CD4-positive, alpha-beta T cell treated with Interleukin-6 at 100 ng/mL for 8 hours (primary cell): Measurements from ENCODE around the gene HLTF.
"Not testable (repeated sequence)": the region's sequence is repeated elsewhere in the genome, so short reads cannot be mapped to it uniquely, and the experiment has no call there.

Experiments
- DNase-seq: peaks from one replicate; pipeline ENCODE4 v3.0.0-alpha.2; 2020; ENCODE audit warnings: mixed read lengths, low spot score

Gene HLTF

DNA sequence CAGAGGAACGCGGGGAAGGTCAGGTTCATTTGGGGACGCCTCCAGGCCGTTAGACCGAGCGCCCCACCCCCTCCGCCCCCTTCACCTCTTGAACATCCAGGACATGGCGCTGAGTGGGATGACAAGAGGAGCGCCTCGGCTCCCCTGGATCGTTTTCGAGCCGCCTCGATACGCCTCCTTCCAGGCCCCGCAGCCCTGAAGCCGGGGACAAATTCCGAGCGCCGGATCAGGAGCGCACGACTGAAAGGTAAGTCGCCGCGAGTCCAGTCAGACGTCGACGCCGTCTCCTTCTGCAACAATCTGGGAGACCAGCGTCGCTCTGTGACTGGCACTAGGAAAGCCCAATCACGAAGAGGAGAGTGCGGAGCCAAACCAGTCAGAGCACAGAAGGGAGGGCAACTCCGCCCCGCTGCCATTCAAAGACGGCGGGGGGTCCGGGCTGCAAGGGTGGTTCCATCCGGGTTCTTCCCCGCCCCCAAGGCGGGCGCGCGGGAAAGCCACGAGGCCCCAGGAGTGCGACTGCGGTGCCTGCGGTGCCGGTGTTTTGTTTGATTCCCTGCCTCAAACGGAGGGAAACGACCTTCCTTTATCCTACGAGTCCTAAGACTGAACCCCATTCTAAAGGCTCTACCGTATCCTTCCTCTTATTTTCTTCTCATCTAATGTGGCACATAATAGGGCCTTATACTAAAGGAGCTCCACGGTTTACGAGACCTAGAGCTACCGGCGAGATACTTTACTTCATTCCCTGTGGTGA is at the start of gene HLTF:
Gene HLTF (minus strand): TSS at position 302 of the 757 bp plus-strand sequence. CDS start 197 bp downstream, at position 105.
- peak; percentile 93 for DNase-seq

- DNase-seq, result no peak
Measured at GRCh38 chr3:149134575-149134974, 48.2 kb upstream of the HLTF start.

DNA sequence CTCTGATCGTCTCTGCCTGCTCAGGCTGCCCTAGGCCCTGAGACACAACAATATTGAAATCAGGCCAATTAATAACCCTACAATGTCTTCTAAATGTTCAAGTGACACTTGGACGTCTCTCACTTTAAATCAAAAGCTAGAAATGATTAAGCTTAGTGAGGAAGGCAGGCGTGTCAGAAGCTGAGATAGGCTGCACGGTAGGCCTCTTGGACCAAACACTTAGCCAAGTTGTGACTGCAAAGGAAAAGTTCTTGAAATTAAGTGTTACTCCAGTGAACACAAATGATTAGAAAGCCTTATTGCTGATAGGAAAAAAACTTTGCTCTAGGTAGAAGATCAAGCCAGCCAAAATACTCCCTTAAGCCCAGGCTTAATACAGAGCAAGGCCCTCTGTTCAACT is 45.3 kb upstream of the HLTF start:
- no peak for DNase-seq

DNA sequence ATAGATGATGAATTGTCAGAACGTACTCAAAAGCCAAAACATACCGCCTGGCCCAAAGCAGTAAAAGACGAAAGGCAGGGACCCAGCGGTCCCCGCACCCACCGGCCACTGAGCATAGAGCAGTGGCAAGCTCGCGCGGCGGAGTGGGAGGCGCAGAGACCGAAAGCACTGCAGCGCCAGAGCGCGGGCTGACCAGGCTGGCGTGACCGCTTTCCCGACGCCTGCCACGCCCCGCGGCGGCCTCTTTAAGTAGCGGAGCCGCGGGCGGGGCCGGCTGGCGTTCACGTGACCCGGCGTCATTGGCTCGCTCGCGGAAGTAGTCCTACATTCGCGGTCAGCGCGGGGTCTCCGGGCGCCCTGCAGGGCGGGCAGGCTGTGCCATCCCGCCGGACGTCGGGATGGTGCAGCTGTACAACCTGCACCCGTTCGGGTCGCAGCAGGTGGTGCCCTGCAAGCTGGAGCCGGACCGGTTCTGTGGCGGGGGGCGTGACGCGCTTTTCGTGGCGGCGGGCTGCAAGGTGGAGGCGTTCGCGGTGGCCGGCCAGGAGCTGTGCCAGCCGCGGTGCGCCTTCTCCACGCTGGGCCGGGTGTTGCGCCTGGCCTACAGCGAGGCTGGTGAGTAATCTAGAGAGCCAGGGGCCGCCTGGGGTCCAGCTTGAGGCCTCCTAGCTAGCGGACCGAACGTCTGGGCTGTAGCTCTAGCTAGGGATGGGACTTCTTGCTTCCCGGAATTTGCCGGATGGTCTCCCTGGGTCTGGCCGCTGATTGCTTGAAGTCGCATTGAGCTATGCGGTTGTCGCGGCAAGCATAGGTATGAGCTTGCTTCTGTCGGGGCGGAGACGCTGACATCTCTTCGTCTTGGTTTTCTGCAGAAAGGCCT is 43.2 kb upstream of the HLTF start, which contains the start of gene HPS3:
Gene HPS3 (plus strand): TSS at position 313 of the 880 bp plus-strand sequence. CDS start 86 bp downstream, at position 399.
- peak; percentile 76 for DNase-seq

DNA sequence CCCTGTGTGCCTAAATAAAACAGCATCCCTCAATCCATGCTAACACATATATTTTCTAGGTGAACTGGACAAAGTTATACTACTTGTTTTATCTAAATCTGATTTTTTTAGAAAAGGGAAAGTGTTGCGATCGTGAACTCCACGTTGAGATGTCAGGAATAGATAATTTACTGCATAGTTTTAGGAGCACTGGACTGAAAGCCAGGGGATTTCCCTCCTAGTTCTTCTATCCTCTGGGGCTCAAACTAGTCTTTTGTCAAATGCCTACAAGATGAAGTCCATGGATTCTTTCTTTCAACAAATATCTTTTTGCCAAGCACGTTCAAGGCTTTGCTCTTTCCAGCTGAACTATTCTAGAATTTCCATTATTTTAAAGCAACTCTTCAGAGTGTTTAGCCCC is 42.5 kb upstream of the HLTF start:
- DNase-seq, result no peak

DNA sequence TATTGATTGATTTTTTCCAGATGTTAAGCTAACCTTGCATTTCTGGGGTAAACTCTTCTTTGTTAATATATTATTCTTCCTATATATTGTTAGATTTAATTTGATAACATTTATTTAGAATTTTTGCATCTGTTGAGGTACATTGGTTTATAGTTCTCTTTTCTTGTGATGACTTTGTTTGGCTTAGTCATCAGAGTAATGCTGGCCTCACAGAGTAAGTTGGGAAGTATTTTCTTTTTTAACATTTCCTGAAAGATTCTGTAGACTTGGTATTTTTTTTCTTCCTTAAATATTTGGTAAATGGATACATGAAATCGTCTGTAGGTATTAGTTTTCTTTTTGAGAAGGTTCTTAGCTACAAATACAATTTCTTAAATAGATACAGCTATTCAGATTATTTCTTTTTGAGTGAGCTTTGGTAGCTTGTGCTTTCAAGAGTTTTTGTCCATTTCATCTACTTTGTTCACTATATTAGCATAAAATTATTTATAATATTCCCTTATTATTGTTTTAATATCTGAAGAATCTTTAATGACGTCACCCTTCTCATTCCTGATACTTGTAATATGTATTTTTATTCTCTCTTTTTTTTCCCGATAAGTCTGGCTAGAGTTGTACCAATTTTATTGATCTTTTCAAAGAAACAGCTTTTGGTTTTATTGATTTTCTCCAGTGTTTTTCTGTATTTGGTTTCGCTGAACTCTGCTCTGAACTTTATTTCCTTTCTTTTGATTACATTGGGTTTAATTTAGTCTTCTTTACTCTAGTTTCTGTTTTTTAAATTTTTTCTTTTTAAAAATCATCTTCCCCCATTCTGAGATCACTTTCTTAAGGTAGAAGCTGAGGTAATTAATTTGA is 36.6 kb upstream of the HLTF start:
- DNase-seq, result no peak

GRCh38 chr3:149120051-149120972 is 34.0 kb upstream of the HLTF start:
- peak; percentile 47 for DNase-seq

GRCh38 chr3:149119466-149119865 is 33.1 kb upstream of the HLTF start:
- no peak for DNase-seq

DNA sequence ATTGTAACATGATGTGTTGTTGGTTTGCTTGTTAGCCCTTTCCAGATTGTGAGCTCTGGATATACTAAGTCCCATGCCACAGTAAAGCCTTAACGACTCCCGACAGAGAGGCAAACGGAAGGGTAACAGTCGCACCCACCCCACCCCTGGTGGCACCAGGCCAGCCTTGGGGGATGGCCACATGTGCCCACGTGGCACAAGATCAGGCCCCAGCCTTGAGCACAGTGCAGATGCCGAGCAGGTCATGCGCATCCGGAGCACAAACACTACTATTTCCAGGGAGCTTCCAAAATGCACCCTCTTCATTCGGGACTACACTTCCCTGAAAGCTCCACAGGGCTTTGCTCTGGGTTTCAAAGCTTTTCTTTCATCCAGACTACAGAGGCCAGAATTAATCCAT is 32.4 kb upstream of the HLTF start:
- no peak for DNase-seq

DNA sequence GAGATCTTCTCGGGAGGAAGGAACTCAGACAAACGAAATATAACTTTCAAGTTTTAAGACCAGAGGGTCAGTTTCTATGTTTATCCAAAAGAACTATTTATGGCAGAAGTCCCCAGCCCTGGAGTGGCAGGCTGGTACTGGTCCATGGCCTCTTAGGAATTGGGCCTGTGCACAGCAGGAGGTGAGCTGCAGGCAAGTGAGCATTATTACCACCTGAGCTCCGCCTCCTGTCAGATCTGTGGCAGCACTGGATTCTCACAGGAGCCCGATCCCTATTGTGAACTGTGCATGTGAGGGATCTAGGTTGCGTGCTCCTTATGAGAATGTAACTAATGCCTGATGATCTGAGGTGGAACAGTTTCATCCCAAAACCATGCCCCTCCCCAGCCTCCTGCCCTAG is 28.8 kb upstream of the HLTF start:
- no peak for DNase-seq

DNA sequence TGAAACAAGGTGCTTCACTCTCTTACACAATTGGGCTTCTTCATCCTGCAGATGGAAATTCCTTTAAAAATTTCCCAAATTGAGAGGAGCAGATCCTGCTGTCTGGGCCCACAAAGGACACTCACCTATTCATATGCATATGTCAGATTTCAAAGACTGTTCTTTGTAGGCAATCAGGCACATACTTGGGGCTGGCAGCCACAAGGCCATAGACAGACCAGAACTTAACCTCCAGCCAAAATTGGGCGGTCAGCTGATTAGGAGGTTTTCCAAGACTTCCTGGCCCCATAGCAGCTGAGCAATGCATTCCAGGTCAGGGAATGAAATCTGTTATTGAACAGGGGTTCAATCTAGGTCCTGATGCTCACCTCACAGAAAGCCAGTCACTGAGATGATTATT is 28.1 kb upstream of the HLTF start:
- no peak for DNase-seq

GRCh38 chr3:149104484-149104883 is 18.2 kb upstream of the HLTF start:
- DNase-seq, result no peak

GRCh38 chr3:149101641-149102040 is 15.3 kb upstream of the HLTF start:
- DNase-seq, result no peak

GRCh38 chr3:149101154-149101553 is 14.8 kb upstream of the HLTF start:
- no peak for DNase-seq

DNA sequence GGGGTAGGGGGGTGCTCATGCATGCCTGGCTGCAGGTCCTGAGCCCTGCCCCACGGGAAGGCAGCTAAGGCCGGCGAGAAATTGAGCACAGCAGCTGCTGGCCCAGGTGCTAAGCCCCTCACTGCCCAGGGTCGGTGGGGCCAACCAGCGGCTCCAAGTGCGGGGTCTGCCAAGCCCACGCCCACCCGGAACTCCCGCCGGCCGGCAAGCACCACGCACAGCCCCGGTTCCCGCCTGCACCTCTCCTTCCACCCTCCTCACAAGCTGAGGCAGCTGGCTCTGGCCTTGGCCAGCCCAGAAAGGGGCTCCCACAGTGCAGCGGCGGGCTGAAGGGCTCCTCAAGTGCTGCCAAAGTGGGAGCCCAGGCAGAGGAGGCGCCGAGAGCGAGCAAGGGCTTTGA is 11.7 kb upstream of the HLTF start:
- not testable (repeated sequence) for DNase-seq

DNA sequence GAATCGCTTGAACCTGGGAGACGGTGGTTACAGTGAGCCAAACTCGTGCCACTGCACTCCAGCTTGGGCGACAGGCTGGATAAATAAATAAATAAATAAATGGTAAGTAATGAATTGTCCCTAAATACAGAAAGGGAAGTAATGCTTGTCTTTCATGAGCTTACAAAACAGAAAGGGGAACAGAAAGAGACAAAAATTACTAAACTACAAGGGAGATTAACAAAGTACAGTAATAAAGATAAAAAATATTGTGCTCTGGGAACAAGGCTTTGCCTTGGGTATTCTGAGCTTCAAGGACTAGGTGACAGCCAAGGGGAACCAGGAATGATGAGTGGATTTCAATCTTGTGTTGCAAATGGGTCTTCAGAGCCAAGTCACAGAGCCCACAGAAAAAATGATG is 9.2 kb upstream of the HLTF start:
- no peak for DNase-seq

GRCh38 chr3:149091983-149092382 is 5.7 kb upstream of the HLTF start:
- DNase-seq, result no peak

DNA sequence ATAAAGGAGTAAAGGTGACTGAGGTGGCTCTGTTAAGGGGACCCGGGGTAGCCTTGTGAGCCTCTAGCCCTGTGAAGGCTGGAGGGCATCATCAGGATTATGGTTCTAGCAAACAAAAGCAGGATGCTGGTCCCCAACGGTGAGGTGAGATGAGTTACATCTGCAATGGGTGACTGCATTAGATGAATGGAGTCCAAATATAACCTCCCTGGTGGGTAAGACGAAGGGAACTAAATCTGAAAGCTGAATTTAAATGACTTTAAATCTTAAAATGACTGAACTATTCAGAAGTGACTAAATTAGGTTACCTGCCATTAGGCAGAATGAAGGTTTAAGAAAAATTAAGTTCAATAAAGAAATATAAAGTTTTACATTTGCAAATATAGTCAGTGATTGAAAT is 4.6 kb upstream of the HLTF start:
- no peak for DNase-seq

DNA sequence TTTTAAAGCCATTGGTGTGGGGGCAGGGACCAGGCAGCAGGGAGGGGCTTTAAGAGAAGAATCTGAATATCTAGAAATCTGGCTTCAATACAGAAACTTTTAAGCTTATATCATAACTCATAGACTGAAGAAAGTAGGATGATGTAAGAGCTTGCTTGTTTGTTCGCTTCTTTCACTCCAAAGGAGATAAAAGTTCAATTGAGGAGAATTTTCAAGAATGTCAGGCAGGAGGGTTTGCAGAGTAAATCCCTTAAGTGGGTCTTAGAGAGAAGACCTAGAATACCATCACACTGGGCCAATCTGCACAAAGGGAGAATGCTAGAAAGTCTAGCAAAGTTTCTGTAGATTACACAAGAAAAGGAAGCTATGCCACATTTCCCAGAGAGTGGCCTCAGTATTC is 4.1 kb upstream of the HLTF start:
- no peak for DNase-seq

GRCh38 chr3:149089395-149089794 is 3.1 kb upstream of the HLTF start:
- no peak for DNase-seq

- DNase-seq, result no peak
Measured at GRCh38 chr3:149087208-149087607, 875 bp upstream of the HLTF start.
